Measurements from ENCODE around the gene SH3RF2. TPM values are rescaled to one million over a fixed set of nuclear protein-coding genes. Genes with fewer than 3 reads are reported as not detected.
A peak's percentile ranks its signal among the peaks of the same experiment; 100 is the strongest.

Gene SH3RF2
- polyA plus RNA-seq, 1 donor from 2014 or later, result not detected

- no peaks in the 10 kb centered on the region for H3K9me3 Mint-ChIP-seq
- H3K4me3 Mint-ChIP-seq, result no peak overlapping the region
- no peaks in the 10 kb centered on the region for H3K27me3 Mint-ChIP-seq
- H3K4me1 Mint-ChIP-seq, result no peaks in the 10 kb centered on the region
- no peaks in the 10 kb centered on the region for H3K36me3 Mint-ChIP-seq
- no peak overlapping the region for H3K27ac Mint-ChIP-seq
Observed at GRCh38 chr5:145975001-145975360, 38.6 kb downstream of the SH3RF2 start.

GRCh38 chr5:145975361-145976066, 39.1 kb downstream of the SH3RF2 start:
- H3K9me3 Mint-ChIP-seq, result no peaks in the 10 kb centered on the region
- H3K4me3 Mint-ChIP-seq, result no peak overlapping the region
- no peak overlapping the region for H3K27ac Mint-ChIP-seq
- no peaks in the 10 kb centered on the region for H3K27me3 Mint-ChIP-seq
- no peaks in the 10 kb centered on the region for H3K4me1 Mint-ChIP-seq
- no peaks in the 10 kb centered on the region for H3K36me3 Mint-ChIP-seq

GRCh38 chr5:145976431-145977155, 40.2 kb downstream of the SH3RF2 start:
- H3K4me1 Mint-ChIP-seq, result no peaks in the 10 kb centered on the region
- H3K27ac Mint-ChIP-seq, result no peak overlapping the region
- H3K27me3 Mint-ChIP-seq, result no peaks in the 10 kb centered on the region
- no peaks in the 10 kb centered on the region for H3K9me3 Mint-ChIP-seq
- H3K4me3 Mint-ChIP-seq, result no peak overlapping the region
- peaks cover 1% of the 10 kb centered on the region for H3K36me3 Mint-ChIP-seq

GRCh38 chr5:145978171-145978570, 41.8 kb downstream of the SH3RF2 start:
- H3K27ac Mint-ChIP-seq, result no peak overlapping the region
- no peak overlapping the region for H3K4me3 Mint-ChIP-seq

GRCh38 chr5:145978708-145979107, 42.3 kb downstream of the SH3RF2 start:
- H3K9me3 Mint-ChIP-seq, result no peaks in the 10 kb centered on the region

More at GRCh38 chr5:145978171-145978570, 41.8 kb downstream of the SH3RF2 start:
- Mint-ChIP-seq H3K9me3 (no peaks in the 10 kb centered on the region), H3K27me3 (no peaks in the 10 kb centered on the region), H3K36me3 (peaks cover 1% of the 10 kb centered on the region), H3K4me1 (no peaks in the 10 kb centered on the region)

GRCh38 chr5:145979270-145980223, 43.2 kb downstream of the SH3RF2 start:
- Mint-ChIP-seq H3K27me3 (no peaks in the 10 kb centered on the region), H3K4me3 (no peak overlapping the region), H3K27ac (no peak overlapping the region), H3K4me1 (no peaks in the 10 kb centered on the region), H3K36me3 (peaks cover 1% of the 10 kb centered on the region), H3K9me3 (no peaks in the 10 kb centered on the region)

More at GRCh38 chr5:145978708-145979107, 42.3 kb downstream of the SH3RF2 start:
- Mint-ChIP-seq H3K4me1 (no peaks in the 10 kb centered on the region), H3K4me3 (no peak overlapping the region), H3K36me3 (peaks cover 1% of the 10 kb centered on the region), H3K27ac (no peak overlapping the region), H3K27me3 (no peaks in the 10 kb centered on the region)

- Mint-ChIP-seq H3K4me3 (no peak overlapping the region), H3K4me1 (no peaks in the 10 kb centered on the region), H3K27me3 (no peaks in the 10 kb centered on the region), H3K9me3 (no peaks in the 10 kb centered on the region), H3K36me3 (peaks cover 1% of the 10 kb centered on the region), H3K27ac (no peak overlapping the region)
Observed at GRCh38 chr5:145980259-145980658, 43.9 kb downstream of the SH3RF2 start.

- H3K27me3 Mint-ChIP-seq, result no peaks in the 10 kb centered on the region
- H3K4me3 Mint-ChIP-seq, result no peak overlapping the region
- H3K27ac Mint-ChIP-seq, result no peak overlapping the region
- H3K9me3 Mint-ChIP-seq, result no peaks in the 10 kb centered on the region
- no peaks in the 10 kb centered on the region for H3K4me1 Mint-ChIP-seq
- peaks cover 1% of the 10 kb centered on the region for H3K36me3 Mint-ChIP-seq
Observed at GRCh38 chr5:145980718-145981117, 44.3 kb downstream of the SH3RF2 start.

- Mint-ChIP-seq H3K27ac (no peak overlapping the region), H3K4me1 (no peaks in the 10 kb centered on the region), H3K4me3 (no peak overlapping the region), H3K36me3 (peaks cover 1% of the 10 kb centered on the region), H3K9me3 (no peaks in the 10 kb centered on the region), H3K27me3 (peaks cover 2% of the 10 kb centered on the region)
Observed at GRCh38 chr5:145981589-145982571, 45.5 kb downstream of the SH3RF2 start.

- H3K36me3 Mint-ChIP-seq, result peaks cover 1% of the 10 kb centered on the region
- no peaks in the 10 kb centered on the region for H3K4me1 Mint-ChIP-seq
- H3K9me3 Mint-ChIP-seq, result no peaks in the 10 kb centered on the region
- H3K4me3 Mint-ChIP-seq, result no peak overlapping the region
- peaks cover 2% of the 10 kb centered on the region for H3K27me3 Mint-ChIP-seq
- peak overlapping the region in 1 of 3 donors; percentile 28 for H3K27ac Mint-ChIP-seq
Observed at GRCh38 chr5:145982572-145983318, 46.4 kb downstream of the SH3RF2 start.

GRCh38 chr5:145983446-145983845, 47.1 kb downstream of the SH3RF2 start:
- Mint-ChIP-seq H3K4me1 (no peaks in the 10 kb centered on the region), H3K27ac (peak overlapping the region in 1 of 3 donors; percentile 28), H3K9me3 (no peaks in the 10 kb centered on the region), H3K27me3 (peaks cover 2% of the 10 kb centered on the region), H3K36me3 (peaks cover 1% of the 10 kb centered on the region), H3K4me3 (no peak overlapping the region)

- Mint-ChIP-seq H3K27me3 (peaks cover 2% of the 10 kb centered on the region), H3K9me3 (no peaks in the 10 kb centered on the region), H3K27ac (no peak overlapping the region), H3K36me3 (peaks cover 1% of the 10 kb centered on the region), H3K4me3 (no peak overlapping the region), H3K4me1 (no peaks in the 10 kb centered on the region)
Observed at GRCh38 chr5:145984072-145984471, 47.7 kb downstream of the SH3RF2 start.

- H3K36me3 Mint-ChIP-seq, result no peaks in the 10 kb centered on the region
- no peak overlapping the region for H3K4me3 Mint-ChIP-seq
- H3K27me3 Mint-ChIP-seq, result peaks cover 2% of the 10 kb centered on the region
- no peak overlapping the region for H3K27ac Mint-ChIP-seq
- H3K4me1 Mint-ChIP-seq, result no peaks in the 10 kb centered on the region
- peaks cover 0 to 6% (median 3%) of the 10 kb centered on the region in 3 donors for H3K9me3 Mint-ChIP-seq
Observed at GRCh38 chr5:145987856-145988255, 51.5 kb downstream of the SH3RF2 start.
